ENCODE measurements around the gene PNKP.
A peak's percentile ranks its signal among the peaks of the same experiment; 100 is the strongest.

PNKP gene

GRCh38 chr19:49855277-49855675, 12.1 kb downstream of the PNKP start:
- no peaks in the 10 kb centered on the region for H3K27me3 ChIP-seq (replicated peaks in 2 of 5; ENCODE audit: control insufficient read depth in 4 of 5, insufficient read depth in 5 of 5, low read length in 4 of 5)
- CTCF ChIA-PET, result no interaction called here
- POLR2A ChIA-PET, result no interaction called here
- peaks cover 4 to 18% (median 14%) of the 10 kb centered on the region in 4 experiments for H3K4me1 ChIP-seq (ENCODE audit: control extremely low read depth in 1 of 4, control insufficient read depth in 4 of 4, insufficient read depth in 4 of 4, low read length in 3 of 4)
- no peaks in the 10 kb centered on the region for H3K9me3 ChIP-seq (ENCODE audit: control extremely low read depth in 1 of 5, control insufficient read depth in 4 of 5, insufficient read depth in 2 of 5, low read depth in 1 of 5, low read length in 4 of 5)
- peaks cover 3 to 55% (median 37%) of the 10 kb centered on the region in 4 experiments for H3K36me3 ChIP-seq (ENCODE audit: control insufficient read depth in 4 of 4, insufficient read depth in 4 of 4, low read length in 3 of 4)
- 96% methylated on average over 10 of the region's 12 CpGs for WGBS (ENCODE audit: insufficient coverage)
- H3K27ac ChIP-seq (ENCODE audit: insufficient read depth in 1 of 2, low read depth in 1 of 2, low read length in 2 of 2, poor library complexity in 1 of 2, severe bottlenecking in 2 of 2), result no peak overlapping the region
- no peak overlapping the region for H3K4me3 ChIP-seq (ENCODE audit: control insufficient read depth in 1 of 7, extremely low read depth in 1 of 7, insufficient read depth in 4 of 7, low read depth in 2 of 7, low read length in 6 of 7)
- no peak for DNase-seq

- Histone ChIP-seq H3K27ac (ENCODE audit: insufficient read depth in 1 of 2, low read depth in 1 of 2, low read length in 2 of 2, poor library complexity in 1 of 2, severe bottlenecking in 2 of 2) (no peak overlapping the region), H3K36me3 (ENCODE audit: control insufficient read depth in 4 of 4, insufficient read depth in 4 of 4, low read length in 3 of 4) (peaks cover 3 to 48% (median 32%) of the 10 kb centered on the region in 4 experiments), H3K27me3 (replicated peaks in 2 of 5; ENCODE audit: control insufficient read depth in 4 of 5, insufficient read depth in 5 of 5, low read length in 4 of 5) (no peaks in the 10 kb centered on the region), H3K9me3 (ENCODE audit: control extremely low read depth in 1 of 5, control insufficient read depth in 4 of 5, insufficient read depth in 2 of 5, low read depth in 1 of 5, low read length in 4 of 5) (no peaks in the 10 kb centered on the region), H3K4me1 (ENCODE audit: control extremely low read depth in 1 of 4, control insufficient read depth in 4 of 4, insufficient read depth in 4 of 4, low read length in 3 of 4) (peaks cover 4 to 24% (median 17%) of the 10 kb centered on the region in 4 experiments), H3K4me3 (ENCODE audit: control insufficient read depth in 1 of 7, extremely low read depth in 1 of 7, insufficient read depth in 4 of 7, low read depth in 2 of 7, low read length in 6 of 7) (no peak overlapping the region)
- CTCF ChIA-PET, result no interaction called here
- no peak for DNase-seq
- POLR2A ChIA-PET, result no interaction called here
- WGBS (ENCODE audit: insufficient coverage), result 97% methylated on average over 37 of the region's 39 CpGs
These were observed 12.8 kb downstream of the PNKP start for GRCh38 chr19:49854378-49855263.

GRCh38 chr19:49853852-49854377, 13.5 kb downstream of the PNKP start:
- Histone ChIP-seq H3K4me1 (ENCODE audit: control extremely low read depth in 1 of 4, control insufficient read depth in 4 of 4, insufficient read depth in 4 of 4, low read length in 3 of 4) (peaks cover 4 to 26% (median 20%) of the 10 kb centered on the region in 4 experiments), H3K36me3 (ENCODE audit: control insufficient read depth in 4 of 4, insufficient read depth in 4 of 4, low read length in 3 of 4) (peaks cover 3 to 44% (median 30%) of the 10 kb centered on the region in 4 experiments), H3K27ac (ENCODE audit: insufficient read depth in 1 of 2, low read depth in 1 of 2, low read length in 2 of 2, poor library complexity in 1 of 2, severe bottlenecking in 2 of 2) (no peak overlapping the region), H3K9me3 (ENCODE audit: control extremely low read depth in 1 of 5, control insufficient read depth in 4 of 5, insufficient read depth in 2 of 5, low read depth in 1 of 5, low read length in 4 of 5) (peaks cover 0 to 4% (median 0%) of the 10 kb centered on the region in 5 experiments), H3K4me3 (ENCODE audit: control insufficient read depth in 1 of 7, extremely low read depth in 1 of 7, insufficient read depth in 4 of 7, low read depth in 2 of 7, low read length in 6 of 7) (no peak overlapping the region), H3K27me3 (replicated peaks in 2 of 5; ENCODE audit: control insufficient read depth in 4 of 5, insufficient read depth in 5 of 5, low read length in 4 of 5) (no peaks in the 10 kb centered on the region)
- WGBS (ENCODE audit: insufficient coverage), result 98% methylated on average over 10 of the region's 10 CpGs
- ChIA-PET POLR2A (interaction anchor here (0.7 kb wide), 1 partner anchor 150 kb away, joined by 9 read pairs; no protein-coding TSS in a partner anchor), CTCF (no interaction called here)
- no peak for DNase-seq

- peak overlapping the region in 5 of 7 experiments; percentile 62 to 89 (median 82) for H3K4me3 ChIP-seq (ENCODE audit: control insufficient read depth in 1 of 7, extremely low read depth in 1 of 7, insufficient read depth in 4 of 7, low read depth in 2 of 7, low read length in 6 of 7)
- no peak for DNase-seq
- ChIA-PET POLR2A (no interaction called here), CTCF (no interaction called here)
- H3K27ac ChIP-seq (ENCODE audit: insufficient read depth in 1 of 2, low read depth in 1 of 2, low read length in 2 of 2, poor library complexity in 1 of 2, severe bottlenecking in 2 of 2), result no peak overlapping the region
- WGBS (ENCODE audit: insufficient coverage), result 99% methylated on average over 9 of the region's 14 CpGs
- H3K4me1 ChIP-seq (ENCODE audit: control extremely low read depth in 1 of 4, control insufficient read depth in 4 of 4, insufficient read depth in 4 of 4, low read length in 3 of 4), result peaks cover 7 to 38% (median 29%) of the 10 kb centered on the region in 4 experiments
- peaks cover 0 to 32% (median 21%) of the 10 kb centered on the region in 4 experiments for H3K36me3 ChIP-seq (ENCODE audit: control insufficient read depth in 4 of 4, insufficient read depth in 4 of 4, low read length in 3 of 4)
- no peaks in the 10 kb centered on the region for H3K27me3 ChIP-seq (replicated peaks in 2 of 5; ENCODE audit: control insufficient read depth in 4 of 5, insufficient read depth in 5 of 5, low read length in 4 of 5)
- peaks cover 0 to 6% (median 0%) of the 10 kb centered on the region in 5 experiments for H3K9me3 ChIP-seq (ENCODE audit: control extremely low read depth in 1 of 5, control insufficient read depth in 4 of 5, insufficient read depth in 2 of 5, low read depth in 1 of 5, low read length in 4 of 5)
These were observed 14.7 kb downstream of the PNKP start for GRCh38 chr19:49852631-49853126.

GRCh38 chr19:49851456-49852259, 15.7 kb downstream of the PNKP start:
- peak overlapping the region in 1 of 2 experiments; percentile 93 for H3K27ac ChIP-seq (ENCODE audit: insufficient read depth in 1 of 2, low read depth in 1 of 2, low read length in 2 of 2, poor library complexity in 1 of 2, severe bottlenecking in 2 of 2)
- WGBS (ENCODE audit: insufficient coverage), result 3% methylated on average over 60 of the region's 78 CpGs
- DNase-seq, result peak in 1 of 3 donors; percentile 25
- H3K4me3 ChIP-seq (ENCODE audit: control insufficient read depth in 1 of 7, extremely low read depth in 1 of 7, insufficient read depth in 4 of 7, low read depth in 2 of 7, low read length in 6 of 7), result peak overlapping the region; percentile 62 to 89 (median 84)
- H3K36me3 ChIP-seq (ENCODE audit: control insufficient read depth in 4 of 4, insufficient read depth in 4 of 4, low read length in 3 of 4), result peaks cover 0 to 23% (median 14%) of the 10 kb centered on the region in 4 experiments
- ChIA-PET POLR2A (interaction anchor here (0.8 to 2.1 kb wide), 5 partner anchors 12 to 78 kb away, joined by 3 to 9 read pairs (median 3); partner anchors contain the start of genes ATF5, FUZ and NUP62), CTCF (interaction anchor here (1.6 to 2.7 kb wide), 3 partner anchors 13 to 42 kb away, joined by 4 to 11 read pairs (median 10); no protein-coding TSS in a partner anchor)
- H3K9me3 ChIP-seq (ENCODE audit: control extremely low read depth in 1 of 5, control insufficient read depth in 4 of 5, insufficient read depth in 2 of 5, low read depth in 1 of 5, low read length in 4 of 5), result peaks cover 0 to 6% (median 0%) of the 10 kb centered on the region in 5 experiments
- H3K27me3 ChIP-seq (replicated peaks in 2 of 5; ENCODE audit: control insufficient read depth in 4 of 5, insufficient read depth in 5 of 5, low read length in 4 of 5), result no peaks in the 10 kb centered on the region
- peaks cover 7 to 38% (median 29%) of the 10 kb centered on the region in 4 experiments for H3K4me1 ChIP-seq (ENCODE audit: control extremely low read depth in 1 of 4, control insufficient read depth in 4 of 4, insufficient read depth in 4 of 4, low read length in 3 of 4)

- peak; percentile 91 to 95 (median 95) for DNase-seq
- Histone ChIP-seq H3K27me3 (replicated peaks in 2 of 5; ENCODE audit: control insufficient read depth in 4 of 5, insufficient read depth in 5 of 5, low read length in 4 of 5) (no peaks in the 10 kb centered on the region), H3K9me3 (ENCODE audit: control extremely low read depth in 1 of 5, control insufficient read depth in 4 of 5, insufficient read depth in 2 of 5, low read depth in 1 of 5, low read length in 4 of 5) (peaks cover 0 to 6% (median 0%) of the 10 kb centered on the region in 5 experiments), H3K27ac (ENCODE audit: insufficient read depth in 1 of 2, low read depth in 1 of 2, low read length in 2 of 2, poor library complexity in 1 of 2, severe bottlenecking in 2 of 2) (peak within 1 kb of the TSS; percentile 90 to 93), H3K36me3 (ENCODE audit: control insufficient read depth in 4 of 4, insufficient read depth in 4 of 4, low read length in 3 of 4) (peaks cover 0 to 15% (median 9%) of the 10 kb centered on the region in 4 experiments), H3K4me3 (ENCODE audit: control insufficient read depth in 1 of 7, extremely low read depth in 1 of 7, insufficient read depth in 4 of 7, low read depth in 2 of 7, low read length in 6 of 7) (peak within 1 kb of the TSS; percentile 62 to 89 (median 84)), H3K4me1 (ENCODE audit: control extremely low read depth in 1 of 4, control insufficient read depth in 4 of 4, insufficient read depth in 4 of 4, low read length in 3 of 4) (peaks cover 7 to 38% (median 29%) of the 10 kb centered on the region in 4 experiments)
- ChIA-PET CTCF (interaction anchor here (0.9 to 2.7 kb wide), 7 partner anchors 14 to 81 kb away, joined by 3 to 11 read pairs (median 4); partner anchors contain the start of gene FUZ), POLR2A (interaction anchor here (0.6 to 2.1 kb wide), 10 partner anchors 13 to 84 kb away, joined by 3 to 9 read pairs (median 4); partner anchors contain the start of genes AKT1S1, ATF5, FUZ and NUP62)
- WGBS (ENCODE audit: insufficient coverage), result 5% methylated on average over 89 of the region's 98 CpGs
These were observed 16.7 kb downstream of the PNKP start, which contains the start of gene PTOV1 for GRCh38 chr19:49850487-49851342. Gene PTOV1, plus strand, starts transcription at chr19:49851159.

Data from common myeloid progenitor, CD34-positive (primary cell).